KBM-7 (cell line): ENCODE results near the gene C1orf115.
"Not testable (repeated sequence)": the region's sequence is repeated elsewhere in the genome, so short reads cannot be mapped to it uniquely, and the experiment has no call there.

Source experiments
- DNase-seq: peaks from one replicate; pipeline ENCODE4 v3.0.0-alpha.2; 2015
- in situ Hi-C: fragments of 300-500 bp; cut with MboI; formaldehyde crosslinking; loops from 2 replicates; pipeline ENCODE4 v1.14.3; 2020; ENCODE audit warnings: low sequenced_read_pairs, low pct_unique_long_range_greater_than_20kb, mixed read lengths

The C1orf115 gene, protein sequence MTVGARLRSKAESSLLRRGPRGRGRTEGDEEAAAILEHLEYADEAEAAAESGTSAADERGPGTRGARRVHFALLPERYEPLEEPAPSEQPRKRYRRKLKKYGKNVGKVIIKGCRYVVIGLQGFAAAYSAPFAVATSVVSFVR

DNA sequence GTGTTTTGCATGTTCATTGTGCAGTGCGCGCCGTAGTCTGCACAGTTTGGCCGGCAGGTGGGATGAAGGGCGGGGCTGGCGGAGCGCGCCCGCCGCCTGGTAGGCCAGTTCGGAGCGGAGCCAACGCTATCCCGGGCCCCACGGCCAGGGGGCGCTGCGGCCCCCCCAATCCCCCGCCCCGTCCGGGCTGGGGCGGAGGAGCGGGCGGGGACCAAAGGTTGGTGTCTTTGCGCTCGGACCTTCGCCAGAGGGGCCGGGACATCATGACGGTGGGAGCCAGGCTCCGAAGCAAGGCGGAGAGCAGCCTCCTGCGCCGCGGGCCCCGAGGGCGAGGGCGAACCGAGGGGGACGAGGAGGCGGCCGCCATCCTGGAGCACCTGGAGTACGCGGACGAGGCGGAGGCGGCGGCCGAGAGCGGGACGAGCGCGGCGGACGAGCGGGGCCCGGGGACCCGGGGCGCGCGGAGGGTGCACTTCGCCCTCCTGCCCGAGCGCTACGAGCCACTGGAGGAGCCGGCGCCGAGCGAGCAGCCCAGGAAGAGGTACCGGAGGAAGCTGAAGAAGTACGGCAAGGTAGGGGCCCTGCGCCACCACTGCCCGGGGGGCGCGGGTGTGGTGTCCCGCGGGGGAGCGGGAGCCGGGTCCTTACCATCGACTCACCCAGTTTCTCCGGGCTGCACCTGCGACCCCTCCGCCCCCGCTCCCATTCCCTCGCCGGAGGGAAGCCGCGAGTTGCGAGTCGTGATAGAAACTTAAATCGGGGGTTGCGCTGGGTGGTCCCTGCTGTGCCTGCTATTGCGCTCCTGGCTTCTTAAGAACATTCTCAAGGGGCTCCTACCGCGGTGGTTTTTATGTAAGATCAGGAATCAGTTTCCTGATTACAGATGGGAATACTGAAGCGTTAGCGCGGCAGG, at the start of gene C1orf115:
TSS of gene C1orf115 (plus strand) at position 224 of the 913 bp plus-strand sequence. CDS start at position 264, 40 bp downstream.
- in situ Hi-C loops = no loop called here
- DNase-seq = peak; percentile 81

- no peak for DNase-seq
- in situ Hi-C loops = no loop called here
These were observed 47.9 kb upstream of the C1orf115 start for GRCh38 chr1:220642285-220642684.

DNA sequence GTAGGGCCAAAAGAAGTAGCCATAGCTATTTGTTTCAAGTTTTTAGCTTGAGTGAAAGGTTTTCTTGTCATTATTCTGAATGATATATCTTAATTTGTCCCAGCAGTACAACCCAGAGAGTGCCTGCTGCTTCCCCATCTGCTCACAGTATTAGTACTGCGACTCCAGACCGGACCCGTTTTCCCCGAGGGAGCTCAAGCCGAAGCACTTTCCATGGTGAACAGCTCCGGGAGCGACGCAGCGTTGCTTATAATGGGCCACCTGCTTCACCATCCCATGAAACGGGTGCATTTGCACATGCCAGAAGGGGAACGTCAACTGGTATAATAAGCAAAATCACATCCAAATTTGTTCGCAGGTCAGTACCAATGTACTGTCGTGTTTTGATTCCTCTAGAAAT, 37.2 kb upstream of the C1orf115 start:
- no peak for DNase-seq
- in situ Hi-C loops = no loop called here

GRCh38 chr1:220655509-220655908, 34.7 kb upstream of the C1orf115 start:
- in situ Hi-C loops = no loop called here
- DNase-seq = no peak

DNA sequence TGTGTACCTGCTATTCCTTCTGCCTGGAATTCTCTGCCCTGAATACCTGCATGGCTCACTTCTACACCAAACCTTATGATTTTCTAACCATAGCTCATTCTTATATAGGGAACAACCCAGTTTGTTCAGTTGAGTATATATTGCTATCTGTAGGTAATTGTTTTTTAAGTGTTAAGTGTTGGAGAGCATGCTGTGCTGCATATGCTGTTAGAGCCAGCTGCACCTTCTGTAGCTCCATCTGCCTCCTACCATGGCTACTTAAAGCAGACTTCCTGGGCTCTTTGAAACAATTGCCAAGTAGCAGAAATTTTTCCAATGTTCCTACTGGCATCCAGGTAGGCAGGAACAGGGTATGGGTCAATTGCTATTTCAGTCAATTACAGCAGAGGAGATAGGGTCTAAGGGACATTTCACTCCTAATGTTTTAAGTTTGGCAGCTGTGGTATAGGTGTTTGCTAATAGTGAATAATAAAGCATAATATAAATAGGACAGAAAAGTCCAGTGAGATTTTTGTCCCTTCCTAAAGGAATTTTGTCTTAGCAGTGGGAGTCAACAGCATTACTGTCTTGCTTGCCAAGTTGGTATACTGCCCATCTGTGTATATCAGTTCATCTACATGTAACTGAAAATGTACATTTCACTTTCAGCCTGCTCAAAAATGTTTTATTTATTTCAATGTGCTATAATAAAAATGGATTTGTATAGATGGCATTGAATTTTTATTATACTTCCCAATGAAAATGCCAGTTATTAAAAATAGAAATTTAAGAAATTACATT, 34.0 kb upstream of the C1orf115 start:
- DNase-seq = no peak
- in situ Hi-C loops = no loop called here

GRCh38 chr1:220666349-220666748, 23.8 kb upstream of the C1orf115 start:
- in situ Hi-C loops = no loop called here
- DNase-seq = no peak

- in situ Hi-C loops = no loop called here
- no peak for DNase-seq
These were observed 21.2 kb upstream of the C1orf115 start for GRCh38 chr1:220669005-220669404.

DNA sequence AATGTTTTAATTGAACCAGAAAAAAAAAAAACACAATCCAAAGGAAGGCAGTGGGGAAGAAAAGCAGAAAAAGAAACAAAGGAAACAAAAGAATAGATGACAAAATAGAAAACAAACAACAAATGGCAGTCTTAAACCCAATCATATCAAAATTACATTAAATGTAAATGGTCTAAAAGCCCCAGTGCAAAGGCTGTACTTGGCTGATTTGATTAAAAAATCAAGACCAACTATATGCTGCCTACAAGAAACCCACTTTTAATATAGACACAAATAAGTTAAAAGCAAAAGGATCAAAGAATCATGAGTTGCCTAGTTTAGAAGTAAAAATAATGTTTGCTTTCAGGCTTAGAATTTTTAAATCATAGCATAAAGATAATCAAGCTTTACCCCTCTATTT, 19.8 kb upstream of the C1orf115 start:
- in situ Hi-C loops = no loop called here
- no peak for DNase-seq

GRCh38 chr1:220673921-220674320, 16.2 kb upstream of the C1orf115 start:
- in situ Hi-C loops = no loop called here
- DNase-seq = no peak

DNA sequence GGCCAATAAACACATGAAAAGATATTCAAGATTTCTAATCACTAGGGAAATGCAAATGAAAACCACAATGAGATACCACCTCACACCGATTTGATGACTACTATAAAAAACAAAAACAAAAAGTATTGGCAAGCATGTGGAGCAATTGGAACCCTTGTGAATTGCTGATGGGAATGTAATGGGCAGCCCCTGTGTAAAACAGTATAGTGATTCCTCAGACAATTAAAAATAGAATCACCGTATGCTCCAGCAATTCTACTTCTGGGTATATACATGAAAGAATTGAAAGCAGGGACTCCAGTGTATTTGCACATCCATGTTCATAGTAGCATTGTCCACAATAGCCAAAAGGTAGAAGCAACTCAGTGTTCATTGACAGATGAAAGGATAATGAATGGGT, 12.9 kb upstream of the C1orf115 start:
- DNase-seq = no peak
- in situ Hi-C loops = no loop called here

DNA sequence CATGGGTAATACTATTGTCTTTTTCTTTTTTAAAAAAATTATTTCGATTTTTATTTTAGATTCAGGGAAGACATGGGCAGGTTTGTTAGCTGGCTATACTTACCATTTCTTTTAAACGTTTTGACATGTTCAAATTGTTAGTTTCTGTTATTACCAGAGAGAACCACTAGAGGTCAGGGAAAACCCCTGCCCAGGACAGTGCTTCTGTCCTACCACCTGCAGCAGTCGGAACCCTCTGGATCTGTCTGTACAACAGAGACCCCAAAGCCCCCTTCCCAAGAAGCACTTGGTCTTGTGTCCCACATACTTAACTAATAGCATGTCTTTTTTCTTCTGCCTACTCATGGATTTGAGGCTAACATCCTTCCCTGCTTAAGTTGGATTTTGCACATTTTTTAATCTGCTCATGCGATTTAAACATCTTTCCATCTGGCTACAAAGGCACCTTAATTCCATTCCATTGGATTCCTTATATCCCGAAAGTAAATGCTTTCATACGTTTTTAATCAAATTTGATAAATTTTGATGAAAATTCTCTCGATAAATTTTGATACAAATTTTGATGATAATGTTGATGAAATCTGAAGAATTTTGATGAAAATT, 10.0 kb upstream of the C1orf115 start:
- in situ Hi-C loops = no loop called here

DNA sequence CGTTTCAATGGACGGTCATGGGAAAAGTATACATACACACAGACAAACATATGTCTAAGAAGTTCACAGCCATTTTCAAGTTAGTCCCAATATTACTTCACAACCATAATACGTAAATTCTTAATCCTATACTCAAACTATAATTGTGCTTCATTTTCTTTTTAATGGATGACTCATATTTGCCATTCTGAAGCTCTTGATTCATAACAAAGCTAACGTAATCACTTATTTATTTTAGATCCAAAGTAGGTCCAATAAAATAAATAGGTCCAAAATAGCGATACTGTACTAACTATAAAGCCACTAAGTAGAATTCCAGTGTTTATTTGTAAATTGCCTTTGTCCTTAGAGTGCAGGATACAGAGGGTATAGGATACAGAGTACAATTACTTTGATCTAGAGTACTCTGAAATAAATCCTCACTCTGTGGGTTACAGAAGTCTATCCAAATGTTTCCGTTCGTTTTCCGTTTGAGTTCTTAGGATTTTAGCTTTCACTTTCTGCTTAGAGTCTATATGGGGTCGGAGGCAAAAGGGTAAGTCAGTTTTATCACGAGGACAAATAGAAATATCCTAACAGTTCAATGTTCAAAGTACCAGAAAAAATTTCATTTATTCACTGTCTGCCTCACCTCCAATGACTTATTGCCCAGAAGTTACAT, 8.8 kb upstream of the C1orf115 start:
- no peak for DNase-seq
- in situ Hi-C loops = no loop called here

More for the DNA sequence above, 10.0 kb upstream of the C1orf115 start:
- DNase-seq = peak; percentile 58

- in situ Hi-C loops = no loop called here
- DNase-seq = no peak
These were observed 7.1 kb upstream of the C1orf115 start for GRCh38 chr1:220682901-220683576.

DNA sequence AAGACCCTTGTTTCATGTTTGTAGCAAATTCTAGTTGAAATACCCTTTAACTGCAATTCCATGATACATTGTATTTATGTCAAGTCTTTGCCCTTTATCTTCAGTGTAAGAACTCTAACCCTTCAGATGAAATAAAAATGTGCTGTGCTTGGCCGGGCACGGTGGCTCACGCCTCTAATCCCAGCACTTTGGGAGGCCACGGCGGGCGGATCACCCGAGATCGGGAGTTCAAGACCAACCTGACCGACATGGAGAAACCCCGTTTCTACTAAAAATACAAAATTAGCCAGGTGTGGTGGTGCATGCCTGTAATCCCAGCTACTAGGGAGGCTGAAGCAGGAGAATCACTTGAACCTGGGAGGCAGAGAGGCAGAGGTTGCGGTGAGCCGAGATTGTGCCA, 6.4 kb upstream of the C1orf115 start:
- in situ Hi-C loops, DNase-seq: not testable (repeated sequence)

DNA sequence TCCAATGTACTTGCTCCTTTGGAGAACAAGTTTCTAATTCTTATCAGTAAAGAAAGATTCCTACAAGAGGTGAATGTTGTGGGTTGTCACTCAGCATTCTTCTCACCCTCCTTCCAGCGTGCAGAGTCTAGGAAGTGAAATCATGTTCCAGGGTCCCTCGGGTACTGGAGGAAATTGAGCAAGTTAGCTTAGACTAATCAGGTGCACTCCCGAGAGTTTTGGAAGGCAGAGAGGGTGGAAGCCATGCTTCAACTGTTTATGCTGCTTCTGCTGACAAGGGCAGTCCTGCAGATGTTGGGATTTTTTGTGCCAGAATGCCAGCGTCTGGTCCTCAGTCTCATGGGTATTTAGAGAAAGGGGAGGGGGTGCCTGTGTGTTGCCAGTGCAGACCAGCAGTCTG, 5.3 kb upstream of the C1orf115 start:
- DNase-seq = no peak
- in situ Hi-C loops = no loop called here

- in situ Hi-C loops = no loop called here
- no peak for DNase-seq
These were observed 4.3 kb upstream of the C1orf115 start for GRCh38 chr1:220685879-220686278.

DNA sequence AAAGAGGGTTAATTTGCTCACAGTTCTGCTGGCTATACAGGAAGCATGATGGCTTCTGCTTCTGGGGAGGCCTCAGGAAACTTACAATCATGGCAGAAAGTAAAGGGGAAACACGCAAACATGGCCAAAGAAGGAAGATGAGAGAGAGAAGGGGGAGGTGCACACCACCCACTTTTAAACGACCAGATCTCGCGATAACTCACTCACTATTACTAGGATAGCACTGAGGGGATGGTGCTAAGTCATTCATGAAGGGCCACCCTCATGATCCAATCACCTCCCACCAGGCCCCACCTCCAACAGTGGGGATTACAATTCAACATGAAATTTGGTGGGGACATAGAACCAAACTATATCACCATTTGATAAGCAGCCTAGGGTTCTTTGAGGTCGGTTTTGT, 2.4 kb upstream of the C1orf115 start:
- in situ Hi-C loops = no loop called here
- DNase-seq = no peak

DNA sequence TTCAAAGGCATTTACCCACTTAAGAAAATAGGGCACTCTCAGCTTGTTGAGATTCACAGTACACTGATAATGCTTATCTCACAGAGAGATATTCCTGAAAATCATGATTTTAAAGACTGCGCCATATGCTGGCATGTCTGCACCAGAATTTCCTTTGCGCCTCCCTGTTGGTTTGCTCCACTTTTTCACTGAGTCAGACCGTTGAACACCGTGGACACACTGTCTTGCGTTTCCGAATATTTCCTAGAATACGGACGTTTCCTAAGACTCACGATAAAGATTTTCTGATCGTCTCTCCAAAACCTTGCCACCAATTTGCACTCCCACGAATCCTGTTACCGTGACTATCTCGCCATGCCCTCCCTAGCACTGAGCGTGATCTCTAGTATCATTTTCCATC, 497 bp upstream of the C1orf115 start:
- DNase-seq = no peak
- in situ Hi-C loops = no loop called here
